Stimulated activated CD4-positive, alpha-beta T cell treated with anti-CD3 and anti-CD28 coated beads, Interleukin-2, amount 100 ng/mL, for 48 hours (primary cell): ENCODE measurements around the gene LSAMP.

Experiments
- DNase-seq, 2 donors: peaks; one replicate each; pipeline ENCODE4 v3.0.0-alpha.2; 2020

Gene LSAMP

DNA sequence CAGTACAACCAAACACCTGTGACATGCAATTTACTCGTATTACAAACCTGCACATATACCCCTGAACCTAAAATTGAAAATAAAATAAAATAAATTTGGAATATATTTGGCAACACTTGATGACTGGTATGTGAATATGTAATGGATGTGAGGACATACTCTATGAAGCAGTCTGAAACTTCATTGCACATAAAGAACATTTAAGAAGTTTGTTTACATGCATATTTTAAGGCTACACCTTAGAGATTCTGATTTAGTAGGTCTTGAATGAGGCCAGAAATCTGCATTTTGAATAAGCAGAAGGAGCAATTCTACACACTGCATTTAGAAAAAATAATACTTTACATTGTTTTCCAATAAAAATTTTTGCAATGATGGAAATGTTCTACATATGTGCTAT is 284.7 kb downstream of the LSAMP start:
- DNase-seq, result no peak

DNA sequence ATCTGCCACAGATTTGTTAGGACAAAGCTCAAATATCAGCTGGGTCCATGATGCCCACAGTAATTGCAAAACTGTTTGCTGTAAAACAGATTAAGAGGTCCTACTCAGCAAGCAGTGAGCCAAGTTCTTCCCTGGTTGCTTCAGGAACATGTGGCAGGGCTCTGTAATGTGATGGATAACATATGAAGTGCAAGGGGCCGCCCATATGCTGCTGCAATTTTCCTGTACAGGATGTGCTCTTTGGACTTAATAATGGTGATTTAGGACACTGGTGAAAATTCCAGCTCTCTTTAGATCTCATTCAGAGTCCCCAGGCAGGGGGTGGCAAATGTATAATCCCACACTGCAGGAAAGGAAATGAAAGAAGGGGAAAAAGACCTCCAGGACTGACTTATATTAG is 289.4 kb downstream of the LSAMP start:
- DNase-seq, result no peak

DNA sequence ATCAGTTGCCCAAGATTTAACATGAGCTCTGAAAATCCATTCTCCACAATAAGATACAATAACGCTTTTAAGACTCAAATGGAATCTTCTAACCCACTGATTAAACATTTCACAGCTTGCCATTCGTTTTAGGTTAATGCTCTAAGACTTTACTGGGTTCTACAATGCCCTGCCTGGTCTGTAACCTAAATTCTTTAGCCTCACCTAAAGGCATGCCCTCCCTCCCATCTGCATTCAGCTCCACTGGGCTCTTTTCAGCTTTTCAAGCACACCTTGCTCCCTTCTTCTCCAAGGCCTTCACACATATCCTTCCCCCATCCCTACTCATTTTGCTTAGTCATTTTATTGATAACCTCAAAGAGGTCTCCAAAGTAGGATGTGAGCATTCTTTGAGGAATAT is 290.9 kb downstream of the LSAMP start:
- no peak for DNase-seq

DNA sequence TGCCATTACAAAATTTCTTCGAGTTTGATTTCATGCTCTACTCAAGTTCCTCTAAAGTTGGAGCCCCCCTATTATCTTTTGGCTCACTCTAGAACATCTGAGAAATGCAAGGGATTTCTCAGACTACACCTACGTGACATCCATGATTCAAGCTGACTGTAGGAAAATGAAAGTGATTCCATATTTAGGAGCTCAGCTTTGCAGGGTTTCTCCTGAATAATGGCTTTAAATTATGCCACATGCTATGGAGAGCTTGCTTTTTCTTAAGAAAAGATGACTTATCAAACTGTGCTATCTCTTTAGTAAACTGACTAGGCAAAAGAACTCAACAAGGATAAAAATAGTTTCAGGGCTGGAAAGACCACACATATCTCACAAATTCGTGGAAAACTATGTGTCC is 292.1 kb downstream of the LSAMP start:
- no peak for DNase-seq

DNA sequence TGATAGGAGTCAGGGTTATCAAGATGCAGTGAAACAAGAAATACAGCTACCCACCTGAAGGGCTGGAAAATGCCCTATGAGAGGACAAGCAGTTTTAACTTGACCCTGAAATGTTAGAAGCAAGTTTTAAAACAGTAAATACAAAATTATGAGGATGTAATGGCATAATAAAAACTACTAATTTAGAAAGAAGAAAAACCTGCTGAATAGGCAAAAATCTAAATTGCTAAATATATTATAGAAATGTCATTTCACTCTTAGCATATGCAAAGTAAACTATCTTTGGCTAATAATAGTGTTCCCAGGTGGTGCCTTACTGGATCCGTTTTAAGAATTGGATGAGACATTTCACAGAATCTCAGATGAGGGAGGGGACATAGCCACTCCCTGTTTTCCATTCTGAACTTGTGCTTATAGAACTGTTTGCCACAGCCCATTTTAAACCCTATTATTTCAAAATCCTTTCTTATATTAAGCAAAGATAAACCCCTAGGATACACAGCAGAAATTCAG is 294.6 kb downstream of the LSAMP start:
- DNase-seq, result no peak

DNA sequence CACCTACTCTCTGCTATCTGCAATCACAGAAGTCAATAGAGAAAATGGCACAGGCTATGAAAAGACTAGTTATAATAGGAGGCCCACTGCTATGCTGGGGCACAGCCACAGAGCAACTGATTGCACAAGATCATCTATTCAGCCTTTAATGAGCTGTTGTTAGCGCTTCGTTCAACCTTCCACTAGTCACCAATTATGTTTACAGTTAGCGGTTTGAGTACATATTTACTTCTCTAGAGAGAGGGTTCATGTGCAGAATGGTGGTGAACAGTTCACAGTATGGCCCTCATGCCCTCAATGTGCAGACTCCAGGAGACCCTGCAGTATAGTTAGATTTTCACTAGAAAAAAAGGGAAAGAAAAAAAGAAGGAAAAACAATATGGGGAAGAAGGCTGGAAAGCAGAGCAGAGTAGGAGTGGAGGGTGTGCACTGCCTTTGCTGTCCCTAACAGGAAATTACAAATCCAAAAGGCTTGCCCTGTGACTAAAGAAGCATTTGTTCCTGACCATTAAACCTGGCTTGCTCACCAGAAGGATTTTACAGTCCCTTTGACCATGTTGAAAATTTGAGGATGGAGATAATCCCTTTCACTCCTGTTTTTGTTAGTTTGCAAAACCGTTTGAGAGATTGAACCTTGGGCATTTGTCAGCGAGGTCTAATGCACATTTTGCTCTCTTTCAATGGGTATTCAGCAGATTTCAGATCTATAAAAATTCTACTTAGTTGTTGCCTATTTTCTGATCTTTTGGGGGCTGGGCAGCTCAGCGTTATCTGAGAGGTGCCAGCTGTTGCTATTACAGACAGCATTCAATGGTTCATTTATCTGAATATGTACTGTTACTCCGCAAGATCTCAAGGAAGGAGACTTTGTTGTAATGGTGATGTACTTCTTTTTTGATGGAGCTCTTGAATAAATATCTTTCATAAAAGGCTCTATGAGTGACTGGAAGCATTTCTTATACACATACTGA is 296.1 kb downstream of the LSAMP start:
- no peak for DNase-seq

DNA sequence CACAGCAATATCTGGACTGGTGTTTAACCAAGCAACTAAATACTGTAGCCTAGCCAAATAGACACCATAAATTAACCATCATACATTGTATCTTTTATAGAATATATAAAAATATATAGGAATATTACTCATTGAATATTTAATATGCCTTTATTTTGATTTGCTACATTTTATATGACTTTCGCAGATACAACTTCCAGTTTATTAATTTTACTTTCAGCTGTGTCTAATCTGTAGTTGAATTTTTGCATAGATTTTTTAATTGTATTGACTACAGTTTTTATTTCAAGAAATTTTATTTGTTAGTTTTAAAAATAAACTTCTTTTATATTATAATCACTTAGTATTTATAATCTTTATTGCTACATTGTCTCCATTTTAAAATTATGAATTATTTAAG is 299.7 kb downstream of the LSAMP start:
- DNase-seq, result no peak

DNA sequence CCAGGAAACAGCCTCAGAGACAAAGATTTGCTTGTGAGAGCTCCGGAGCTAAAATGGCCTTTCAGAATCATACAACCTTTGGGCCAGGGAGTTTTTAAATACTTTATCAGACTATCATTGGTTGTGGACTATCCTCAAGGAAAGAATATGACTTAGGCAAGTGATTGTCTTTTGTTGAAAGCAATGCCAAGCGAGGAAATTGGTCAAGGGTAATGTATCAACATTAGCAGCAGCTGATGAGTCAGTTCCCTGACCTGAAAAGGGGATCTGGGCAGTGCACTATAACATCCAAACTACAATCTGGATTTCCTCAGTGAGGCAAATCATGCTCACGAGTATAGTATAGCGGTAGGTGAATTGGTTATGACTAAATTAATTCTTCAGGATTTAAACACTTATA is 303.6 kb downstream of the LSAMP start:
- DNase-seq, result no peak

DNA sequence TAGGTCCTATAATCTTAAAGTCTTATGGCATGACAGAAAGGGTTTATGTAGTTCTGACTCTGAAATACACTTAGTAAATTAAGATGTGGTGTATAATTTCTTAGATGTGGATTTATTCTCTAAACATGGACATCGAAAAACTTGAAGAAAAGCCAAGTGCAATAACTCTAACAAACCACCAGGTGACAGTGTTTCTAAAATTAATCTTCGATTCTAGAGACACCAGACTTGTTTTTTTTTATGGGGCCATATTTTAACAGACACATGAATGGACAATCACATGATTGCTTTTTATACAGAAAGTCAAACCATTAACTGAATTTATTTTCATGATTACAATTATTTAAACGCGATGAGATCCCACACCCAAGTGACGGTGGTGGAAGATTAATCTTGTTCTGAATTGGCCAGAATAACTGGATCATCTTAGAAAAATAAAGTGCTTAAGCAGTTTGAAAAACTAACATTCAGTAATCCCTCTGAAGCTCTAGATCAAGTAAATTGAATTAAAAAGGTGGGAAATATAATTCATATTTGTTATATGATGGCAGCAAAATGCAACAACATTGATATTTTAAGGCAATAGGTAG is 305.1 kb downstream of the LSAMP start:
- DNase-seq, result no peak

DNA sequence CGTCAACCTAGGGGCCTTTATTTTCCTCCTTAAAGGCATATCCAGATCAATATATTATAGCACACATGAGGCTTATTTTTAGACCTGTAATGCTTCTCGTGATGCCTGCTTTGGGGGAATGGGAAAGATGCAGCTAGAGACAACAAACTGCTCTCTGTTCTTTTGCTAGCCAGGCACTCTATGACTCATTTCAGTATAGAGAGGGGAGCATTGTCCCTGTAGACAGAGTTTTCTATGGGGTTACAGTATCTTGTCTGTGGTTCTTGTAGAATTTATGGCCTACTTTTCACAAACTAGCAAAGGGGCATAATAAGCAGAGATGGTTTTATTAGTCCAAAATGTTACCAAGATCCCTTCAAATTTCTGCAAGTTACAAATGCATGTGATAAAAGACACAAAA is 305.6 kb downstream of the LSAMP start:
- no peak for DNase-seq

DNA sequence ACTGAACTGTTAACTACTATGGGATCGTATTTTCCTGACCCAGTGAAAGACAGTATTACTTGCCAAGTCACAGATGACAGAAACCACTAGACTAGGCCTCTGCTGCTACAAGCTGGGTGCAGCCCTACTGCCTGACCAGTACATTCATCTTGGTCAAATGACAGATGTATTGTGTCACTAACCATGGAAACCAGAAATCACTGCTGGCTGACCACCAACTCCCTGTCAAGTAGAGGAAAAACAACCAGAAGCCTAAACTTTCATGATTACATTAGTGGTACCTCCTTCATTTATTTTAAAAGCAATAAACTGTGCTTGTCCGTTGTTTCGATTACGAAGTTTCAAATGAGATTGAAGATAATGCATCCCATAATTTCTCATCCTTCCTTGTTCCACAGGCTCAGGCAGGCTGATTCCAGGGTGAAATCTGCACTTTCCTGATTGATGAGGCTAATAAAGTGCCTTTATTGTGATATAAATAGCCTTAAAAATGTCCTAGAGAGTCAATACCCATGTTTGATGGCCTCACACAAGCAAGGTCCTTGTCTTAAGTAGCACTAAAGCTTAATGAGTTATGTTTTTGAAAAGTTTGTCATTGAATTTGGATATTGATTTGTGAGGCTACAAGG is 309.7 kb downstream of the LSAMP start:
- DNase-seq, result no peak

DNA sequence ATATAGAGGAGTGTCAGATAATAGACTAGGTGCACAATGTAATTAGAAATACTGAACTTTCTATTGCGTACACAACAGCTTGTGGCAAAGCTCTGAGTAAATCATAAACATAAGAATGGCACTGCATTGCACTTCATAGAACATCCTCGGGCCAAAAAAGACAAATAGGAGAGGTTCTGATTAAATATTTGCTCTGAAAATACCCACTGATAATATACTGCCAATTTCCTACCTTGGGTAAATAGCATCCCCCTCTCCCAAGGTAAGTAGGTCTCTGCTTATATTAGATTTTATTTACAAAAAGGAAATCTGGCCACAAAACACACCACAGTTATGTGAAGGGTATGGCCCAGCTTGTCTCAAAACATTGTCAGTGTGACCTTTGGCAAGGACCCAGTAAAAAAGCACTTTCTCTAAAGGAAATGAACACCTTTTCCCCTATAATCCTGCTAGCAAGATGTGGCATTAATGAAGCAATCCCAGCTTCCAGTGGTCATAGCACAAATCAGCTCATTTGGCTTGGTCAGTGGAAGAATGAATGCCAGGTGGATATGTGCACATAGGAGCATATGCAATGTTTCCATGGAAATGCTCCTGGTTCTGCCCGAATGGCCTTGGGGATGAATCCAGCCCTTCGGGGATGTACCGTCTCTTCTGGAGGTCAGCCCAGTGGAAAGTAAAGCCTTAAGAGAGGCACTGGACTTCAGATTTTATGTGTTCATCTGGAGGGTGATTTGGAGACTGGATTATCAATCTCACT is 315.9 kb downstream of the LSAMP start:
- DNase-seq, result no peak

DNA sequence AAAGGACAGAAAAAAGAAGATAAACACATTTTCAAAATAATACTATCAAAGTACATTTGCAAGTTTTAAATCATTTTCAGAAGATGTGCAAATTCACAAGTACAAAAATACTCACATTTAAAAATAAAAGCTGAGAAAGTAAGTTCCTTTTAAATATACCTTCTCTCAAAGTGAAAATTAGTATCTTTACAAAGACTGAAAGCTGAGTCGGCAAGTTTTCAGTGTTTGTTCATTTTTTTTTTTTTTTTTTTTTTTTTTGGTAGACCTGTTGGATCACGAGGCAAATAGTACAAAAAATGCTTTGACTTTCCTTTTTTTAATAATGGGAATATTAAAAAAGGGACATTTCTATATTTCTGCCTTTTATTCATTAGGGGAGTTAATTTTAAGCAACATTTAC is 317.8 kb downstream of the LSAMP start:
- DNase-seq, result no peak

DNA sequence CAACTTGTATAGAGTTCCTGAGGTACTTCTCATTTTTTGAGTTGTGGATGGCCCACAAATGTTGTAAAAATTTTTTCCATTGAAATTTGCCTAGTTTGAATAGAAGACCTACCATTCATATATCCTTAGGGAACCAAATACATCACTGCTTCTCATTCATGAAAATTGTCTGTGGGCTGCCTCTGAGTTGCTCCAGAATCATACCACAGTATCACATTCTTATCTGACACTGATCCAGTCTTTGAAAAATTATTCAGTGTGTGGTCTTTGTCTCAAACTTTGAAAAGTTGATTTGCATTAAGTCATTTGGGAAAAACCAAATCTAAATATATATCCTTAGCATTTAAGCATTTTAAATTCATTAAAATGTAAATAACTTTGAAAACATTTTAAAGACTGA is 321.1 kb downstream of the LSAMP start:
- DNase-seq, result no peak

DNA sequence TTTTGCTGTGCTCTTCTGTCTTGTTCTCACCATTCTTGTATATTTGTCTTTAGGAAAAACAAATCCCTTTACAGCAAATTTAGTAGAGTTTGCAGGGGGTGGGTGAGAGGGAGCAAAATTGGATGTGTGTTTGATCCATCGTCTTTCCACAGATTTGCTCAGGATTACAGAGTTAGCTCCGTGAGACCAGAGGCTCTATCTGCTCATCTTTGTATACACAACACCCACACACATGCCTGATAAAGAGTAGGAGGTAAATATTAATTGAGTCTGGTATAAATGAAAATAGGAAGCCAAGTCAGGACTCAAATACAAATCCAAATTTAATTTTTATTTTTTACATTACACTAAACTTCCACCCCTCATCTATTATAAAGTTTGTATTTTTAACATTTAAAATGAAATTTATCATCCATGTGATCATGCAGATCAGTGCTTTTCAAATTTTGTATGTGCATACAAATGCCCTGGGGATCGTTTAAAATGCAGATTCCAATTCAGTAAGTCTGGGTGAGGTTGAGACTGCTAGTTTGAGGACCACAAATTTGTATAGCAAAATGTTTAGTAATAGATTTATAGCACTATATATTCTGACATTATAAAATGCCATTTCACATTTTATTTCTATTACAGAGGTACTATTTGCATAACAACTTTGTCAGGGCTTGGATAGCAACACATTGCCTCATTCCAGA is 326.7 kb downstream of the LSAMP start:
- no peak for DNase-seq

DNA sequence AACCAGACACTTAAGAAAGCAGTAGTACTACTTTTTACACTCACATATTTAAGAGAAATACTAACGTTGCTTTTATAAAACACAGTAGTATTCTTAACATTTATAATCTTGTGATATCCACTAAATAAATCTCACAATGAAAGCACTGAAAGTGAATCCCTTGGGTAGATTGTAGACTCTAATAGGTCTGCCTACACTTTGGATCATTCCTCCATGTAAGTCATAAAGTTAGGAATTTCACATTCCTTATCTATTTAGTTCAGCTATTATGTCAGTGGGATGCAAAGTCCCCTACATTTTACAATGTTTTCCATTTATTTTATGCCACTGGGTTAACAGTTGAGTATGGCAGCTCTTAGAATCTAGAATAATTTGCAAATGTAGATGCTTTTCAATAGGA is 330.7 kb downstream of the LSAMP start:
- no peak for DNase-seq

DNA sequence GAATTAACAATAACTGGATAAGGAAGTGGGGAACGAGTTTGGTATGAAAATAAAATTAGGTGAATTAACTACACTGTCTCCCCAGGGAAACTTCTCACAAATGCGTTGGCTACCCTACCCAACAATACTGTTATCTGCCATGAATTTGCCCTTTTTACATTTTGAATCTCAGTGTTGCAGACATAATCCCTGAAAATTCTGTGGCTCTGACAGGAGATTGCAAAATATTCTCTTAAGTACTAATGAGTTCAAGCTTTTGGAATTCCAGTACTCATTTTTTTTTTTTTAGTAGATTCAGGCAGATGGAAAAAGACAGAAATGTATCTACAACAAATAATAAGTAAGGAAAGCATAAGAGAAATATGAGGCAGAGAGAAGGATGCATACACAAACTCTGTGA is 332.6 kb downstream of the LSAMP start:
- no peak for DNase-seq

DNA sequence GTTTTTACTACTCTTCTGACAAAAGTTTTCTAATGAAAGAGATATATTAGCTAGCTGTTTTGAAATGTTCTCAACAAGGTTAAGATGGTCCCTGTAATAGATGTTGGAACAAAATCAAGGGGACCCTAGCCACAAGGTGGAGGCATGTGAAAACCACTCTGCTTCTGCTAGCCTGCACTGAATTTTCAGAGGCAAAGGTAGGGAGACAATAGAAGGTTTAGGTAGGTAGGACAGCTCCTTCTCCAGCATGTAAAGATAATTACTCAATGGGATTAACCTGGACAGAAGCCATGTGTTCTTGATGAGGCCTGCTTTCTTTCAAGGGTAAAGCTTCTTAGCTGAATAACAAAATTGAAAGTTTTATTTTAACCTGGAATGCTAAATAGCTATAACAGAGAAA is 333.5 kb downstream of the LSAMP start:
- no peak for DNase-seq

DNA sequence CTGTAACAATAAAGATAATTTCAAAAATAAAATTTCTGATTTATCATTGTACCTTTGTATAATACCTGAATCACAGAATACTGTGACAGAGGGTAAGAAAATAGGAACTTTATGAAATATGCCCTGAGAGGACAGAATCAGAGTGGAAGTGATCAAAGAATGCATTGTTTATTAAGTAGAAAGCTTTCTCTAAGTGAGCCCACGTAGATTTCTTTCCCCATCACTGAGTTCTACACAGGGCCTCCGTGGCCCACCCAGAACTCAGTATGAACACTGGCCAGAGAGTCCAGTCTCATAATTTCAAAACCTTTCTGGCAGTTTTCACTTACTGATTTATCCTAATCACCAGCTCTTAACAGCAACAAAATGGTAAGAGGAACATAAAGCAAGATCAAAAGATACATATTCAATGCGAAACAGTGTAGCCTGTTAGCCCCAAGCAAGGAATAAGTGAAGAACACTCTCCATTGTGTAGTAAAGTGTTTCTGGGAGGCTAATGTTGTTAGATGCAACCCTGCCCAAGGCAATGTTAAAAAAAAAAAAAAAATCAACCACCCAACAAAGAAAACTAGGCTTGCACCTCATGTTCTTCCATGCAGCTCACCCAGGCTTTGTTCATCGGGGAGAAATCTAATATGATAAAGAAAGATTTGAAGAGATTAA is 341.3 kb downstream of the LSAMP start:
- no peak for DNase-seq

DNA sequence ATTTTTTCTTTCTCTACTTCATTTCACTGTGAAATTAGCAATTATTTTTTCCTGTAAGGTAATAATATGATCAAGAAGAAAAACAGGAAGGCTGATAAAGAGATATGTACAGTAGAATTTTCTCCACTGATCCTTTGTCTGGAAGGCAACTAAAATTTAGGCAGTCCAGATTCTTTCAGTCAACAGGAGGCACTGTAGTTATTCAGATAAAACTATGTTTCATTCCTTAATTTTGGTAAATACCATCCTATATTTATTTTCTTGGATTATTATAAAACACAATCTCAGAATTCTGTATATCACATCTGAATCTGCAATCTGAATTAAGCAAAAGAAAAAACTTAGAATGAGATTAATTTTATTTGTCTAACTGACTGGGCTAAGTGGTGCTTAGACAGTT is 343.2 kb downstream of the LSAMP start:
- DNase-seq, result no peak

DNA sequence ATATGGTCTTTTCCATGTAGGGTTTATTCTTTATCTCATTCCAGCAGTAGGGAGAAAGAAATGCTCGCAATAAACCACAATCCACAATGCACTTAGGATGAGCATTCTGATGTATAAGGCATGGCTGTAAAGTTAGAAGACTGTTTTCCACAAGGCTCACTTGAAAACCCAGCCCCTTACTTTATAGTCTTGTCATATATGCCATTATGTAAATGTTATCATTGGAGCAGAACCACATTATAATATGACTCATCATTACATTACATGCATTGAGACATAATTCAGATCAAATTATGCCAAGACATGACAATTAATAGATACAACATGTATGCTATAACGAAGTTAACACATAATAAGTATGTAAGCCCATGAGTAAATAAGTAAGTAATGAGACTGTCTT is 348.1 kb downstream of the LSAMP start:
- no peak for DNase-seq

DNA sequence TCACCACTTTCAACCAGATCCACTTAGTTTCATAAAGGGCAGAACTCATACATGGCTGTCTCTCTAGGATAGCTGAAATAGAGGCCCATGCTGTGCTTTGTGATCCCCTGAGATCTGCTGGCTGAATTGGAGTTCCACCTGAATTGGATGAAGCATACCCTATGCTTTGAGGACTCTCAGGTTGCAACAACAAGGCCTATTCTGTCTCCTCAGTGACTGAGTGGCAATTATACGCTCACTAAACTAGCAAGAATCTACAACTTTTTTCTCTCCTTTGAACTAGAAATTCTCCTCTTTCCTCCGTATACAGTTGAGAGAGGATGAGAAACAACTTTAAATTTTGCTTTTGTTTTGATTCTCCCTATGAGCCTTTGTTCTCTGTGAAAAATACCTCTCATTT is 348.7 kb downstream of the LSAMP start:
- DNase-seq, result no peak
